SKM-1 (cell line): ENCODE data around the gene C2CD2L.
"Not testable (repeated sequence)": the region's sequence is repeated elsewhere in the genome, so short reads cannot be mapped to it uniquely, and the experiment has no call there.

Source experiments
- DNase-seq: peaks from one replicate; lab custom pipeline; 2025; ENCODE audit not compliant: unreplicated experiment; lab: John Stamatoyannopoulos, UW

The C2CD2L gene

GRCh38 chr11:119106564-119107537 is at the start of gene C2CD2L:
C2CD2L (plus strand) TSS chr11:119107344; CDS start chr11:119107742, 398 bp downstream.
- DNase-seq = peak; percentile 83

DNA sequence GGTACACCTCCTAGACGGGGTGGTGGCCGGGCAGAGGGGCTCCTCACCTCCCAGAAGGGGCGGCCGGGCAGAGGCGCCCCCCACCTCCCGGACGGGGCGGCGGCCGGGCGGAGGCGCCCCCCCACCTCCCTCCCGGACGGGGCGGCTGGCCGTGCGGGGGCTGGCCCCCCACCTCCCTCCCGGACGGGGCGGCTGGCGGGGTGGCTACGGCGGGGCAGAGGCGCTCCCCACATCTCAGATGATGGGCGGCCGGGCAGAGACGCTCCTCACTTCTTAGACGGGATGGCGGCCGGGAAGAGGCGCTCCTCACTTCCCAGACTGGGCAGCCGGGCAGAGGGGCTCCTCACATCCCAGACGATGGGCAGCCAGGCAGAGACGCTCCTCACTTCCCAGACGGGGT is 48.0 kb upstream of the C2CD2L start:
- not testable (repeated sequence) for DNase-seq

DNA sequence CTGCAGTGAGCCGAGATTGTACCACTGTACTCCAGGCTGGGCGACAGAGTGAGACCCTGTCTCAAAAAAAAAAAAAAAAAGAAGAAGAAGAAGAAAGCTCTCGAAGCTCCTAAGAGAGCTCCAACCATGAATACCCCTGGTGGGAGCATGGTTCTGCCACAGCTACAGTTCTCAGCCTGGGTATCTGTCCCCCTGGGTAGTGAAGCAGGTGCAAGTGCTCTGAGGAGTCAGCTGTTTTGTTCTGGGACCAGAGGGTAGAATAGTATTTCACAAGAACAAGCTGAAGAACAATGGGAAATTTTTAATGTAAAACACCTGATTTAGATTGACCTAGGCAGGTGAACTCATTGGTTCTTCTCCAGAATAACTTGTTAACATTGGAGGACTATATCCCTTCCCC is 45.9 kb upstream of the C2CD2L start:
- no peak for DNase-seq

- no peak for DNase-seq
Observed at GRCh38 chr11:119062779-119063178, 44.4 kb upstream of the C2CD2L start.

- peak; percentile 32 for DNase-seq
Observed at GRCh38 chr11:119065369-119065768, 41.8 kb upstream of the C2CD2L start.

DNA sequence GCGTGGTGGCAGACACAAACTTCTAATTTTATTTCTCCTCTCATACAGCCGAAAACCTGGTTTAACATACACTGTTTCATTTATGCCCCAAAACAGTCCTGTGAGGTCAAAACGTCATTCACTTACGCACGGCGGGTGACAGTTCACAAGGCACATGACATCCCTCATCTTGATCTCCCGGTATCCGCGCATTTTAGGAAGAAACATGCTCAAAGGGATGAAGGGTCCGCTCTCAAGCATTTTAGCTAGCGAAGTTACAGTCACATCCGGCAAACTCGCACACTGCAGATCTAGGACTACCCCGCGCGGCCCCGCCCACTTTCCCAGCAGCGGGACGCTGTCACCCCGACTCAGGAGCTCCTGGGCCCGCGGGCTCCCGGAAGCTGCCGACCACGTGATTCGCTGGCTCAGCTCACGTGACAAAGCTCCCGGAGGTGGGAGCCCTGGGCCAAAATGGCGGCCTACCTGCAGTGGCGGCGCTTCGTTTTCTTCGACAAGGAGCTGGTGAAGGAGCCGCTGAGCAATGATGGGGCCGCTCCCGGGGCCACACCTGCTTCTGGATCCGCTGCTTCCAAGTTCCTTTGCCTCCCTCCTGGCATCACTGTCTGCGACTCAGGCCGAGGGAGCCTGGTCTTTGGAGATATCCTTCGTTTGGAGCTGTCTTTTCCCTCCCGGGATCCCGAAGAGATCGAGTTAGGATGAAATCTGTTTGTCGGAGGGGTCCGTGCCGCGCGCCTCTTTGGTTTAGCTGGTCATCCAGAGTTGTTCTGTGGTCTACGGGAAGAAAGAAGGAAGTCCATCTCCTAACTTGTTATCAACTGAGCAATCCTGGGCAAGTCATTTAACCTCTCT is 39.5 kb upstream of the C2CD2L start, which contains the start of gene VPS11:
TSS of gene VPS11 (plus strand) at position 448 of the 852 bp plus-strand sequence. CDS start at position 454, 6 bp downstream.
- peak; percentile 95 for DNase-seq

- no peak for DNase-seq
Observed at GRCh38 chr11:119077839-119078238, 29.3 kb upstream of the C2CD2L start.

DNA sequence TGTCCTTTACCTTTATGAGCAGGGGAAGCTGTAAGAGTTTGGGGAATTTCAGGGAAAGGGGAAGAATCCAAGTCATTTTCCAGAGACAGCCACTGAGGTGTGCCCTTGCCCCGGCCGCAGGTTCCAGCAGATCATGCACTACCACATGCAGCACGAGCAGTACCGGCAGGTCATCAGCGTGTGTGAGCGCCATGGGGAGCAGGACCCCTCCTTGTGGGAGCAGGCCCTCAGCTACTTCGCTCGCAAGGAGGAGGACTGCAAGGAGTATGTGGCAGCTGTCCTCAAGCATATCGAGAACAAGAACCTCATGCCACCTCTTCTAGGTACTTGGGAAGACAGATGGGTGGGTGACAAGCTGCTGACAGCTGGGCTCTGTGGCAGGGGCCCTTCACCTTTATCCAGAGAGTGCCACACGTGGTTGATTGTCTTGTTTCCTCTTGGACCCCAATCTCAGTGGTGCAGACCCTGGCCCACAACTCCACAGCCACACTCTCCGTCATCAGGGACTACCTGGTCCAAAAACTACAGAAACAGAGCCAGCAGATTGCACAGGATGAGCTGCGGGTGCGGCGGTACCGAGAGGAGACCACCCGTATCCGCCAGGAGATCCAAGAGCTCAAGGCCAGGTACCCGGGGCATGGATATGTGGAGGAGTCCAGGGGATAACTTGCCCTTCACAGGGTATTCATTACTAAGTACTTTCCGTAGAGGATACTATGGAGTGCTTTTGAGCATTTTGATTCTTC is 28.3 kb upstream of the C2CD2L start:
- DNase-seq = no peak

- DNase-seq = no peak
Observed at GRCh38 chr11:119081682-119082260, 25.4 kb upstream of the C2CD2L start.

GRCh38 chr11:119084663-119085436 is 22.3 kb upstream of the C2CD2L start, which contains the start of gene HMBS:
HMBS (plus strand) TSS chr11:119084881; CDS start chr11:119085034, 153 bp downstream.
- peak; percentile 86 for DNase-seq

GRCh38 chr11:119085437-119085847 is 21.7 kb upstream of the C2CD2L start:
- no peak for DNase-seq

DNA sequence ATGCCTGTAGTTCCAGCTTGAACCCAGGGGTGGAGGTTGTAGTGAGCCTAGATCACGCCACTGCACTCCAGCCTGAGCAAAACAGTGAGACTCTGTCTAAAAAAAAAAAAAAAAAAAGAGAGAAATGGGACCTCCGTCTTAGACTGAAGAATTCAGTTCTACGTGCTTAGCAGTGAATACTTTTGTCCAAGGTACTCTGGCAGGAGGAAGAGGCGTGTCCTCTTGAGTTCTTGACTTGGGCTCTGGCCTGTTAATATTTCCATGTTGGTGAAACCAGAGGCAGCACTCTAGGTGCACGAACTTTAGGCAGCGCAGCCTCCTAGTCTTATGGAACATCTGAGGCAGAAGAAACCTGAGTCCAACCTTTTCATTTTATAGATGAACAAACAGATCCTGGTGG is 20.0 kb upstream of the C2CD2L start:
- DNase-seq = no peak

GRCh38 chr11:119087747-119088241 is 19.4 kb upstream of the C2CD2L start:
- no peak for DNase-seq

DNA sequence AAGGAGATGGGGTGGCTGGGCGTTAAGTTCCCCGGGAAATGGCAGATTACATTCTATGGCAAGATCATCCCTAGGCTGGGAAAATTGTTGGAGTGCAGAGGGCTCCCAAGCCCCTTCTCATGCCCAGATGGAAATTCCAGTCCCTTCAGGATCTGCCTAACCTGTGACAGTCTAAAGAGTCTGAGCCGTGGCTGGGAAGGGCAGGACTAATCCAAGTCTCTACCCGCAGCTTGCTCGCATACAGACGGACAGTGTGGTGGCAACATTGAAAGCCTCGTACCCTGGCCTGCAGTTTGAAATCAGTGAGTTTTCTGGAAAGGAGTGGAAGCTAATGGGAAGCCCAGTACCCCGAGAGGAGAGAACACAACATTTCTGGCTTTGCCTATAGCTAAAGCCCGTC is 18.7 kb upstream of the C2CD2L start:
- DNase-seq = no peak

DNA sequence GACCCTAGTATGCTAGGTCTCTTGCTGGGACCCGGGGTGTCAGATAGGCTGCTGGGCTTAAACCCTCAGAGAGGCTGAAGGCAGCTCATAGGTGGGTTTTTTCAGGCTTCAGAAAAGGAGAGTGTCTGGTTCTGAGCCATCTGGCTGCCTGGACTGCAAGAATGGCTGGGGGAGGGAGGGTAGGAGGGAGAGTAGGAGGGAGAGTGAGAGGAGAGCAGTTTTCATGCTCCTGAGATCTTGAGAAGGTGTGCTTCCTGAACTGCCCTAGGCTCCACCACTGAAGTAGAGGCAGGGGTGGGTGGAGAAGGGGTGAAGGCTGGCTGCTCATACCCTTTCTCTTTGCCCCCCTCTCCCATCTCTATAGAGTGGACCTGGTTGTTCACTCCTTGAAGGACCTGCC is 17.8 kb upstream of the C2CD2L start:
- no peak for DNase-seq

GRCh38 chr11:119091178-119091577 is 16.0 kb upstream of the C2CD2L start:
- no peak for DNase-seq

- DNase-seq = no peak
Observed at GRCh38 chr11:119091966-119092879, 14.9 kb upstream of the C2CD2L start.
